Neural cell (in vitro differentiated cells): ENCODE data around the gene ARL2BP. TPM values are rescaled to one million over a fixed set of nuclear protein-coding genes. Genes with fewer than 3 reads are reported as not detected.

Experiments
- H2AFZ ChIP-seq: fragments of 200-600, 300-800 bp; sonication (generic), shearing (Covaris generic); 2 replicates; pipeline ENCODE4 v1.6.0; 2014; ENCODE audit warnings: low read depth, mild to moderate bottlenecking, antibody characterized with exemption, low read length, moderate library complexity
- H3F3A ChIP-seq: fragments of 200-600 bp; shearing (Covaris generic); 2 replicates; pipeline ENCODE4 v1.6.1; 2016; ENCODE audit warnings: mild to moderate bottlenecking, moderate library complexity, mixed read lengths, antibody characterized with exemption, low read length; ENCODE audit not compliant: insufficient read depth, poor library complexity, severe bottlenecking
- H3K27ac ChIP-seq: fragments of 200-600, 300-800 bp; sonication (generic), shearing (Covaris generic); 2 replicates; pipeline ENCODE4 v1.5.1; 2014; ENCODE audit warnings: mild to moderate bottlenecking, low read length, moderate library complexity
- H3K27me3 ChIP-seq: fragments of 300-800, 200-600 bp; sonication (generic), shearing (Covaris generic); 2 replicates; pipeline ENCODE4 v1.6.0; 2014; ENCODE audit warnings: mild to moderate bottlenecking, low read depth, low read length, moderate library complexity; ENCODE audit not compliant: insufficient read depth
- H3K36me3 ChIP-seq: fragments of 300-800, 200-600 bp; sonication (generic), shearing (Covaris generic); 2 replicates; pipeline ENCODE4 v1.5.1; 2014; ENCODE audit warnings: mild to moderate bottlenecking, antibody characterized with exemption, low read length, moderate library complexity; ENCODE audit not compliant: insufficient read depth
- H3K4me2 ChIP-seq: fragments of 300-800, 200-600 bp; sonication (generic), shearing (Covaris generic); 2 replicates; pipeline ENCODE4 v1.6.0; 2014; ENCODE audit warnings: mild to moderate bottlenecking, low read length
- H3K4me3 ChIP-seq: fragments of 300-800, 200-600 bp; sonication (generic), shearing (Covaris generic); 2 replicates; pipeline ENCODE4 v1.5.1; 2014; ENCODE audit warnings: mild to moderate bottlenecking, low read length, moderate library complexity
- H3K79me2 ChIP-seq: fragments of 200-600 bp; shearing (Covaris generic); replicated peaks from 2 replicates; pipeline ENCODE4 v1.6.0; 2014; ENCODE audit warnings: mild to moderate bottlenecking, low read length, moderate library complexity; ENCODE audit not compliant: insufficient read depth
- H3K9ac ChIP-seq: fragments of 300-800, 200-600 bp; sonication (generic), shearing (Covaris generic); 2 replicates; pipeline ENCODE4 v1.6.1; 2016; ENCODE audit warnings: mild to moderate bottlenecking, low read length, mixed read lengths
- H3K9me2 ChIP-seq: fragments of 200-600 bp; shearing (Covaris generic); 2 replicates; pipeline ENCODE4 v1.6.1; 2016; ENCODE audit warnings: mild to moderate bottlenecking, low read length, mixed read lengths; ENCODE audit not compliant: insufficient read depth
- H3K9me3 ChIP-seq: fragments of 200-600, 300-800 bp; sonication (generic), shearing (Covaris generic); 2 replicates; pipeline ENCODE4 v1.6.1; 2016; ENCODE audit warnings: mild to moderate bottlenecking, mixed run types, low read length, moderate library complexity, mixed read lengths
- H4K20me1 ChIP-seq: fragments of 200-600 bp; shearing (Covaris generic); 2 replicates; pipeline ENCODE4 v1.6.1; 2016; ENCODE audit warnings: mild to moderate bottlenecking, mixed run types; ENCODE audit not compliant: insufficient read depth
- CTCF ChIP-seq: fragments of 450-650 bp; IDR thresholded peaks from 2 replicates; pipeline ENCODE4 v1.5.1; 2014; ENCODE audit warnings: antibody characterized with exemption, mild to moderate bottlenecking, moderate library complexity; ENCODE audit not compliant: poor library complexity, severe bottlenecking
- EP300 ChIP-seq: fragments of 450-650 bp; conservative IDR thresholded peaks from 2 replicates; pipeline ENCODE4 v1.6.1; 2014; ENCODE audit warnings: antibody characterized with exemption, mild to moderate bottlenecking, moderate library complexity; ENCODE audit not compliant: poor library complexity, severe bottlenecking
- EZH2 ChIP-seq: fragments of 200-600, 300-800 bp; shearing (Covaris generic), sonication (generic); IDR thresholded peaks from 2 replicates; pipeline ENCODE4 v1.6.1; 2014; ENCODE audit warnings: antibody characterized with exemption, low read length, borderline replicate concordance, mild to moderate bottlenecking; ENCODE audit not compliant: insufficient read depth, poor library complexity, severe bottlenecking
- MXI1 ChIP-seq: fragments of 450-650 bp; conservative IDR thresholded peaks from 2 replicates; pipeline ENCODE4 v1.6.1; 2014; ENCODE audit warnings: antibody characterized with exemption, mild to moderate bottlenecking; ENCODE audit not compliant: poor library complexity, severe bottlenecking
- POLR2AphosphoS5 ChIP-seq: IDR thresholded peaks from 2 replicates; pipeline ENCODE4 v1.6.1; 2012
- RAD21 ChIP-seq: fragments of 450-650 bp; conservative IDR thresholded peaks from 2 replicates; pipeline ENCODE4 v1.6.1; 2014; ENCODE audit warnings: antibody characterized with exemption, mild to moderate bottlenecking, moderate library complexity
- REST ChIP-seq: IDR thresholded peaks from 2 replicates; pipeline ENCODE4 v1.6.1; 2012; ENCODE audit warnings: borderline replicate concordance
- SMC3 ChIP-seq: fragments of 450-650 bp; conservative IDR thresholded peaks from 2 replicates; pipeline ENCODE4 v1.6.1; 2014; ENCODE audit warnings: antibody characterized with exemption, mild to moderate bottlenecking, moderate library complexity; ENCODE audit not compliant: poor library complexity
- TAF1 ChIP-seq: IDR thresholded peaks from 2 replicates; pipeline ENCODE4 v1.6.1; 2012; ENCODE audit warnings: low read depth
- polyA plus RNA-seq: library from polyadenylated mRNA; depleted of rRNA; stranded (reverse); fragments of >200 nt; gene quantifications from 2 replicates; pipeline ENCODE4 v1.2.3, GENCODE V29; 2014

ARL2BP gene
- polyA plus RNA-seq, 1 donor from 2014 or later, result 153 TPM

GRCh38 chr16:57231821-57232350 lies 13.2 kb upstream of the ARL2BP start:
- H3K9me3 ChIP-seq, result no peaks in the 10 kb centered on the region
- H3K79me2 ChIP-seq, result no peaks in the 10 kb centered on the region
- TF ChIP-seq REST (no peak), EP300 (no peak), POLR2AphosphoS5 (no peak), SMC3 (no peak), MXI1 (no peak), TAF1 (no peak), EZH2 (no peak), CTCF (no peak), RAD21 (no peak)
- no peaks in the 10 kb centered on the region for H3K9me2 ChIP-seq
- no peak overlapping the region for H3K4me3 ChIP-seq
- peaks cover 22% of the 10 kb centered on the region for H3K36me3 ChIP-seq
- H2AFZ ChIP-seq, result no peak overlapping the region
- no peak overlapping the region for H3K9ac ChIP-seq
- no peaks in the 10 kb centered on the region for H4K20me1 ChIP-seq
- H3K4me2 ChIP-seq, result no peak overlapping the region
- no peak overlapping the region for H3K27ac ChIP-seq
- H3K27me3 ChIP-seq, result no peaks in the 10 kb centered on the region
- no peaks in the 10 kb centered on the region for H3F3A ChIP-seq

GRCh38 chr16:57233944-57234706 lies 10.9 kb upstream of the ARL2BP start:
- Histone ChIP-seq H3K4me3 (no peak overlapping the region), H3K27ac (no peak overlapping the region), H2AFZ (no peak overlapping the region), H3K9ac (no peak overlapping the region), H3K4me2 (no peak overlapping the region), H3K9me3 (no peaks in the 10 kb centered on the region), H3K36me3 (peaks cover 22% of the 10 kb centered on the region), H3K79me2 (no peaks in the 10 kb centered on the region), H3K27me3 (no peaks in the 10 kb centered on the region), H4K20me1 (no peaks in the 10 kb centered on the region), H3F3A (no peaks in the 10 kb centered on the region), H3K9me2 (no peaks in the 10 kb centered on the region)
- TF ChIP-seq REST, result no peak
- TF ChIP-seq EP300, result no peak
- no peak for TF ChIP-seq POLR2AphosphoS5
- no peak for TF ChIP-seq EZH2
- no peak for TF ChIP-seq RAD21
- no peak for TF ChIP-seq MXI1
- TF ChIP-seq SMC3, result no peak
- no peak for TF ChIP-seq TAF1
- no peak for TF ChIP-seq CTCF
